ENCODE results near the gene BEND6.

DNA sequence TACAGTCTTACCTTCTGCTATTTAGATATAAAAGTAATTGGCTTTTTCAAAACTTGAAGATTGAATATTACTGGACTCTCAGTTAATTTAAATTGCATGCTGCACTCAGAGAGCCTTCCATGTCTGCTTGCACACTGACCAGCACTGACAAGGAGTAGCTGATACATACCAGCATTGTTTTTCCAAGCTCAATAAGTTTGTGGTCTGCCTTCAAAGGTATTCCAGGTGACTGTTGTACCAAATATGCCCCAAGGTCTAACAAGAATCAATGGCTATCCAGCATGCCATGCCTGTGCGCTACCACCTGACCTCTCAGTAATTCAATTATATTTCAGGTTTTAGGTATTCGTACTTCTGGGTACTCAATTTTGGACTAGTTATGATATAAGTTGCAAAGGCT lies 30.0 kb downstream of the BEND6 start:
- TF ChIP-seq, protein P1, sequence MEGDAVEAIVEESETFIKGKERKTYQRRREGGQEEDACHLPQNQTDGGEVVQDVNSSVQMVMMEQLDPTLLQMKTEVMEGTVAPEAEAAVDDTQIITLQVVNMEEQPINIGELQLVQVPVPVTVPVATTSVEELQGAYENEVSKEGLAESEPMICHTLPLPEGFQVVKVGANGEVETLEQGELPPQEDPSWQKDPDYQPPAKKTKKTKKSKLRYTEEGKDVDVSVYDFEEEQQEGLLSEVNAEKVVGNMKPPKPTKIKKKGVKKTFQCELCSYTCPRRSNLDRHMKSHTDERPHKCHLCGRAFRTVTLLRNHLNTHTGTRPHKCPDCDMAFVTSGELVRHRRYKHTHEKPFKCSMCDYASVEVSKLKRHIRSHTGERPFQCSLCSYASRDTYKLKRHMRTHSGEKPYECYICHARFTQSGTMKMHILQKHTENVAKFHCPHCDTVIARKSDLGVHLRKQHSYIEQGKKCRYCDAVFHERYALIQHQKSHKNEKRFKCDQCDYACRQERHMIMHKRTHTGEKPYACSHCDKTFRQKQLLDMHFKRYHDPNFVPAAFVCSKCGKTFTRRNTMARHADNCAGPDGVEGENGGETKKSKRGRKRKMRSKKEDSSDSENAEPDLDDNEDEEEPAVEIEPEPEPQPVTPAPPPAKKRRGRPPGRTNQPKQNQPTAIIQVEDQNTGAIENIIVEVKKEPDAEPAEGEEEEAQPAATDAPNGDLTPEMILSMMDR (conservative IDR thresholded peaks at IDR 0.05; ENCODE audit: low read length), result no peak
- no peak for TF ChIP-seq EZH2phosphoT487 (IDR thresholded peaks at IDR 0.05; ENCODE audit: borderline replicate concordance, low read depth, low read length)

All from OCI-LY7 (cell line).